HepG2 (cell line): Measurements from ENCODE around the gene SLC1A3. TPM values are rescaled to one million over a fixed set of nuclear protein-coding genes. Genes with fewer than 3 reads are reported as not detected.

Source experiments
- ATAC-seq: fragments of 200-7000 bp; cut with Tn5 transposase; 3 replicates; pipeline ENCODE4 v1.9.1; 2020; ENCODE audit warnings: mild to moderate bottlenecking, moderate library complexity
- BruUV-seq: library from RNA; stranded (reverse); fragments of 400-500 nt; replicated peaks from 2 replicates; lab custom pipeline; 2021; lab: Mats Ljungman, UMichigan
- CTCF ChIA-PET: fragments of 300-600 bp; formaldehyde crosslinking; extraction: SDS; loops from one replicate; lab custom pipeline; 2021; ENCODE audit warnings: low total read pairs, inconsistent platforms, low intra/inter-chr PET ratio; lab: Yijun Ruan, JAX
- POLR2A ChIA-PET: fragments of 350-600 bp; sonication (Branson Sonifier 250); formaldehyde crosslinking; loops from one replicate; lab custom pipeline; 2020; ENCODE audit warnings: antibody characterized with exemption, inconsistent platforms; lab: Yijun Ruan, JAX
- DNase-seq: peaks from one replicate; pipeline ENCODE4 v3.0.0-alpha.2; 2015; ENCODE audit warnings: low spot score
- FAIRE-seq: peaks from 3 replicates; lab custom pipeline; 2011; peaks lifted over from hg19 to GRCh38; lab: Jason Lieb, UNC
- H2AFZ ChIP-seq: one replicate; pipeline ENCODE4 v1.6.1; 2011; ENCODE audit warnings: low read length, inconsistent platforms
- H3K27ac ChIP-seq: fragments of 300-600 bp; 3 replicates; pipeline ENCODE4 v1.8.0; 2011; ENCODE audit warnings: mixed run types, mild to moderate bottlenecking, mixed read lengths, low read length, inconsistent platforms; ENCODE audit not compliant: insufficient read depth; ENCODE audit errors: extremely low read length
- H3K27me3 ChIP-seq, 2 experiments: fragments of 200-600 bp in 1 of 2; 2 replicates in 1 of 2; 3 replicates in 1 of 2; pipeline versions ENCODE4 v1.6.0 to v1.8.0; 2011; ENCODE audit warnings: low read length in 2 of 2, mild to moderate bottlenecking in 2 of 2, moderate library complexity in 2 of 2, inconsistent platforms in 1 of 2; ENCODE audit not compliant: insufficient read depth in 2 of 2, control insufficient read depth in 1 of 2
- H3K36me3 ChIP-seq, 2 experiments: fragments of 200-600 bp in 1 of 2; replicated peaks in 1 of 2; 2 replicates in 1 of 2; 3 replicates in 1 of 2; pipeline versions ENCODE4 v1.5.1 to v1.8.0; 2011; ENCODE audit warnings: low read length in 2 of 2, inconsistent platforms in 1 of 2; ENCODE audit not compliant: insufficient read depth in 2 of 2, control insufficient read depth in 1 of 2
- H3K4me1 ChIP-seq: 2 replicates; pipeline ENCODE4 v1.5.1; 2012; ENCODE audit warnings: low read length, inconsistent platforms; ENCODE audit not compliant: insufficient read depth
- H3K4me2 ChIP-seq: 2 replicates; pipeline ENCODE4 v1.6.0; 2011; ENCODE audit warnings: low read depth, low read length, inconsistent platforms
- H3K4me3 ChIP-seq, 3 experiments: fragments of 200-600 bp in 1 of 3; sonication (generic), shearing (Covaris generic) in 1 of 3; replicated peaks in 1 of 3; 2 replicates each; pipeline ENCODE4 v1.5.1; 2011 to 2016; ENCODE audit warnings: low read length in 3 of 3, inconsistent platforms in 2 of 3, low read depth in 2 of 3, mild to moderate bottlenecking in 2 of 3, control low read depth in 1 of 3, mixed read lengths in 1 of 3; ENCODE audit not compliant: insufficient read depth in 1 of 3
- H3K79me2 ChIP-seq: one replicate; pipeline ENCODE4 v1.6.1; 2011; ENCODE audit warnings: low read length, inconsistent platforms; ENCODE audit not compliant: insufficient read depth
- H3K9ac ChIP-seq: 2 replicates; pipeline ENCODE4 v1.6.0; 2011; ENCODE audit warnings: mild to moderate bottlenecking, low read depth, low read length, inconsistent platforms; ENCODE audit not compliant: insufficient read depth
- H3K9me3 ChIP-seq: 2 replicates; pipeline ENCODE4 v1.5.1; 2012; ENCODE audit warnings: mild to moderate bottlenecking, low read length
- H4K20me1 ChIP-seq: 2 replicates; pipeline ENCODE4 v1.6.0; 2011; ENCODE audit warnings: inconsistent platforms, mild to moderate bottlenecking, low read length, moderate library complexity; ENCODE audit not compliant: insufficient read depth
- ERF ChIP-seq: IDR thresholded peaks from 2 replicates; pipeline ENCODE4 v1.6.1; 2018; ENCODE audit warnings: missing biosample characterization, missing genetic modification reagents
- KMT2B ChIP-seq: IDR thresholded peaks from 2 replicates; pipeline ENCODE4 v1.6.1; 2016; ENCODE audit warnings: missing genetic modification reagents, missing compliant biosample characterization
- MAFF ChIP-seq: IDR thresholded peaks from 2 replicates; pipeline ENCODE4 v1.6.1; 2011; ENCODE audit warnings: low read depth, low read length, improper control_type of control experiment
- MAFK ChIP-seq, 2 experiments: IDR thresholded peaks in 1 of 2; conservative IDR thresholded peaks in 1 of 2; 2 replicates each; pipeline ENCODE4 v1.6.1; 2011; ENCODE audit warnings: improper control_type of control experiment in 2 of 2, low read length in 2 of 2
- TAF15 ChIP-seq: fragments of 200-400 bp; formaldehyde crosslinking; IDR thresholded peaks from one replicate; pipeline ENCODE4 v1.6.1; 2018; ENCODE audit warnings: mild to moderate bottlenecking, low read depth, low read length; ENCODE audit not compliant: poor library complexity, severe bottlenecking
- ZNF260 ChIP-seq: sonication (generic); formaldehyde crosslinking; IDR thresholded peaks from 2 replicates; pipeline ENCODE4 v1.4.0; 2020; ENCODE audit warnings: missing genetic modification reagents, low read depth, mild to moderate bottlenecking, borderline replicate concordance
- WGBS: methylation state at CpG from one replicate; pipeline ENCODE4 v1.1.6; 2017; ENCODE audit warnings: low lambda C conversion rate; 5-methylcytosine and 5-hydroxymethylcytosine counted together
- in situ Hi-C: cut with HindIII; loops from 2 replicates; pipeline ENCODE4 v1.10.0; 2017; ENCODE audit warnings: low pct_unique_long_range_greater_than_20kb; ENCODE audit not compliant: extremely low pct_ligation_motif_present
- intact Hi-C: fragments of 100-400 bp; cut with micrococcal nuclease; formaldehyde crosslinking; loops from one replicate; pipeline ENCODE4 v1.10.0; 2022; ENCODE audit not compliant: unreplicated experiment
- polyA plus RNA-seq, 8 experiments: library from polyadenylated mRNA; depleted of rRNA in 3 of 8; stranded (reverse) in 7 of 8; unstranded in 1 of 8; fragments of >200 nt; fragmentation: Illumina TruSeq in 4 of 8; extraction: Trizol in 4 of 8; gene quantifications; 2 replicates each; pipeline versions ENCODE4 v1.2.1 to v1.2.3, GENCODE V29; 2011 to 2016; ENCODE audit warnings: low read depth in 4 of 8, missing spikeins in 1 of 8, mixed read lengths in 1 of 8; ENCODE audit not compliant: insufficient read depth in 1 of 8
- total RNA-seq, 5 experiments: library from RNA; depleted of rRNA; stranded (reverse); fragments of >200 nt; fragmentation: Illumina TruSeq; extraction: Trizol; gene quantifications; 2 replicates each; pipeline ENCODE4 v1.2.3, GENCODE V29; 2016; ENCODE audit warnings: low read depth in 1 of 5

Gene SLC1A3
- total and polyA plus RNA-seq, 2 of the 13 experiments (the other 11 are each of a cell fraction or from before 2014, with no cell fraction given): 0.09 TPM; not detected in 1

- BruUV-seq: no TSS peak
- Histone ChIP-seq H3K4me3 (no peak overlapping the region), H3K27me3 (no peaks in the 10 kb centered on the region; a peak in 1 of 5 replicates), H3K36me3 (no peaks in the 10 kb centered on the region), H3K9me3 (no peaks in the 10 kb centered on the region), H2AFZ (no peak overlapping the region), H3K79me2 (no peaks in the 10 kb centered on the region), H4K20me1 (no peaks in the 10 kb centered on the region), H3K27ac (no peak overlapping the region), H3K9ac (no peak overlapping the region), H3K4me1 (no peaks in the 10 kb centered on the region), H3K4me2 (no peak overlapping the region)
- in situ Hi-C loops: no loop called here
- FAIRE-seq: no peak
- POLR2A ChIA-PET: no interaction called here
- ATAC-seq: no peak
- WGBS: 1% methylated on average over 5 of the region's 5 CpGs
- CTCF ChIA-PET: no interaction called here
- DNase-seq: no peak
- TF ChIP-seq ERF (CRISPR knock-in tag) (no peak), TAF15 (no peak)
- intact Hi-C loops: no loop called here
These were observed 25.4 kb downstream of the SLC1A3 start for GRCh38 chr5:36631620-36632362.

DNA sequence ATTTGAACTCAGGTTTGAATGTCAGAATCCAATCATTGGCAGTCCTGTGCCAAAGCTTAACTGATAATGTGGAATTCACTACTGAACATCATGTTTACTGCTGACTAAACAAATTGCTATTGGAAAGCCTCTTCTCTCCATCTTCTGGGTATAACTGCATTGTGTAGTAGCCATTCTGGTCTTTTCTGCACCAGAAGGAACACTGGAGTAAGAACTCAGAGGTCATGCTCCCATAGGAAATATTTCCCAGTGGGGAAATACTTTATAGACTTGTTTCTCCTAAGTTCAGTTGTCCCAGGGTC is 25.9 kb downstream of the SLC1A3 start:
- BruUV-seq: no TSS peak
- in situ Hi-C loops: no loop called here
- Histone ChIP-seq H3K9me3 (no peaks in the 10 kb centered on the region), H3K27ac (no peak overlapping the region), H3K79me2 (no peaks in the 10 kb centered on the region), H3K36me3 (no peaks in the 10 kb centered on the region), H3K27me3 (no peaks in the 10 kb centered on the region; a peak in 1 of 5 replicates), H3K9ac (no peak overlapping the region), H2AFZ (no peak overlapping the region), H4K20me1 (no peaks in the 10 kb centered on the region), H3K4me3 (no peak overlapping the region), H3K4me2 (no peak overlapping the region), H3K4me1 (no peaks in the 10 kb centered on the region)
- POLR2A ChIA-PET: no interaction called here
- DNase-seq (no peak), FAIRE-seq (no peak), ATAC-seq (no peak)
- intact Hi-C loops: no loop called here
- CTCF ChIA-PET: no interaction called here
- TF ChIP-seq MAFK (conservative IDR thresholded peaks at IDR 0.05 in 1 of 2, IDR thresholded peaks at IDR 0.05 in 1 of 2; ENCODE audit: low read length in 2 of 2): peak; percentile 87 to 92
- TF ChIP-seq KMT2B (CRISPR knock-in tag): no peak
- no peak for TF ChIP-seq ZNF260
- peak; percentile 88 for TF ChIP-seq MAFF
